Fibroblast of lung (primary cell): ENCODE data around the gene HENMT1.

ENCODE experiments used
- EZH2 ChIP-seq: IDR thresholded peaks from 2 replicates; pipeline ENCODE4 v1.5.1; 2012; ENCODE audit warnings: low read length, control low read depth, mild to moderate bottlenecking; ENCODE audit errors: missing control alignments
- TF ChIP-seq, protein P1 (sequence below), 2 donors: IDR thresholded peaks in 1 of 2; conservative IDR thresholded peaks in 1 of 2; 1 replicate in 1 of 2; 2 replicates in 1 of 2; pipeline ENCODE4 v1.5.1; 2011 to 2012; ENCODE audit warnings: low read length in 2 of 2, control low read depth in 1 of 2, inconsistent platforms in 1 of 2, low read depth in 1 of 2, mild to moderate bottlenecking in 1 of 2

DNA sequence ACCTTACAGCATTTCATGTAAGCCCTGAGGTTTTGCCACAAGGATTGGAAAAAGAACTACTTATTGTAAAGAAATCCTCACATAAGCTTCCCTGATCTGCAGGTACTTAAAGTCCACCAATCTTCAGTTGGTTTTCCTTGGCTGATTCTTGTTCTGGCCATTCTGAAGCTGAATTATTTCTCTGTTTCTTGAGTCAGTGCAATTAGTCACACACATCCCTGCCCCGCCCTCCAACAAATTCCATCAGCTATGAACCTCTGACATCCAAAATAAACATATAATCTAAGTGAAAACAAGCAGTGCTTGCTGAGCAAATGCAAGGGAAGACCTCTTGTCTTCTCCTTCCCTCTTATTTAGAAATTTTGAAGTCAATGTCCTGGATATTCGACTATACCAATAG, 43.6 kb upstream of the HENMT1 start:
- TF ChIP-seq, protein P1, sequence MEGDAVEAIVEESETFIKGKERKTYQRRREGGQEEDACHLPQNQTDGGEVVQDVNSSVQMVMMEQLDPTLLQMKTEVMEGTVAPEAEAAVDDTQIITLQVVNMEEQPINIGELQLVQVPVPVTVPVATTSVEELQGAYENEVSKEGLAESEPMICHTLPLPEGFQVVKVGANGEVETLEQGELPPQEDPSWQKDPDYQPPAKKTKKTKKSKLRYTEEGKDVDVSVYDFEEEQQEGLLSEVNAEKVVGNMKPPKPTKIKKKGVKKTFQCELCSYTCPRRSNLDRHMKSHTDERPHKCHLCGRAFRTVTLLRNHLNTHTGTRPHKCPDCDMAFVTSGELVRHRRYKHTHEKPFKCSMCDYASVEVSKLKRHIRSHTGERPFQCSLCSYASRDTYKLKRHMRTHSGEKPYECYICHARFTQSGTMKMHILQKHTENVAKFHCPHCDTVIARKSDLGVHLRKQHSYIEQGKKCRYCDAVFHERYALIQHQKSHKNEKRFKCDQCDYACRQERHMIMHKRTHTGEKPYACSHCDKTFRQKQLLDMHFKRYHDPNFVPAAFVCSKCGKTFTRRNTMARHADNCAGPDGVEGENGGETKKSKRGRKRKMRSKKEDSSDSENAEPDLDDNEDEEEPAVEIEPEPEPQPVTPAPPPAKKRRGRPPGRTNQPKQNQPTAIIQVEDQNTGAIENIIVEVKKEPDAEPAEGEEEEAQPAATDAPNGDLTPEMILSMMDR (conservative IDR thresholded peaks at IDR 0.05 in 1 of 2, IDR thresholded peaks at IDR 0.05 in 1 of 2; ENCODE audit: low read depth in 1 of 2, low read length in 2 of 2) = no peak
- TF ChIP-seq EZH2 = no peak
